HepG2 (cell line): ENCODE data around the gene KIAA1958. TPM values are rescaled to one million over a fixed set of nuclear protein-coding genes. Genes with fewer than 3 reads are reported as not detected.

Source experiments
- ATAC-seq: fragments of 200-7000 bp; cut with Tn5 transposase; 3 replicates; pipeline ENCODE4 v1.9.1; 2020; ENCODE audit warnings: mild to moderate bottlenecking, moderate library complexity
- BruUV-seq: library from RNA; stranded (reverse); fragments of 400-500 nt; replicated peaks from 2 replicates; lab custom pipeline; 2021; lab: Mats Ljungman, UMichigan
- CTCF ChIA-PET: fragments of 300-600 bp; formaldehyde crosslinking; extraction: SDS; loops from one replicate; lab custom pipeline; 2021; ENCODE audit warnings: low total read pairs, inconsistent platforms, low intra/inter-chr PET ratio; lab: Yijun Ruan, JAX
- POLR2A ChIA-PET: fragments of 350-600 bp; sonication (Branson Sonifier 250); formaldehyde crosslinking; loops from one replicate; lab custom pipeline; 2020; ENCODE audit warnings: antibody characterized with exemption, inconsistent platforms; lab: Yijun Ruan, JAX
- DNase-seq: peaks from one replicate; pipeline ENCODE4 v3.0.0-alpha.2; 2015; ENCODE audit warnings: low spot score
- FAIRE-seq: peaks from 3 replicates; lab custom pipeline; 2011; peaks lifted over from hg19 to GRCh38; lab: Jason Lieb, UNC
- H2AFZ ChIP-seq: one replicate; pipeline ENCODE4 v1.6.1; 2011; ENCODE audit warnings: low read length, inconsistent platforms
- H3K27ac ChIP-seq: fragments of 300-600 bp; 3 replicates; pipeline ENCODE4 v1.8.0; 2011; ENCODE audit warnings: mixed run types, mild to moderate bottlenecking, mixed read lengths, low read length, inconsistent platforms; ENCODE audit not compliant: insufficient read depth; ENCODE audit errors: extremely low read length
- H3K27me3 ChIP-seq, 2 experiments: fragments of 200-600 bp in 1 of 2; 2 replicates in 1 of 2; 3 replicates in 1 of 2; pipeline versions ENCODE4 v1.6.0 to v1.8.0; 2011; ENCODE audit warnings: low read length in 2 of 2, mild to moderate bottlenecking in 2 of 2, moderate library complexity in 2 of 2, inconsistent platforms in 1 of 2; ENCODE audit not compliant: insufficient read depth in 2 of 2, control insufficient read depth in 1 of 2
- H3K36me3 ChIP-seq, 2 experiments: fragments of 200-600 bp in 1 of 2; replicated peaks in 1 of 2; 2 replicates in 1 of 2; 3 replicates in 1 of 2; pipeline versions ENCODE4 v1.5.1 to v1.8.0; 2011; ENCODE audit warnings: low read length in 2 of 2, inconsistent platforms in 1 of 2; ENCODE audit not compliant: insufficient read depth in 2 of 2, control insufficient read depth in 1 of 2
- H3K4me1 ChIP-seq: 2 replicates; pipeline ENCODE4 v1.5.1; 2012; ENCODE audit warnings: low read length, inconsistent platforms; ENCODE audit not compliant: insufficient read depth
- H3K4me2 ChIP-seq: 2 replicates; pipeline ENCODE4 v1.6.0; 2011; ENCODE audit warnings: low read depth, low read length, inconsistent platforms
- H3K4me3 ChIP-seq, 3 experiments: fragments of 200-600 bp in 1 of 3; sonication (generic), shearing (Covaris generic) in 1 of 3; replicated peaks in 1 of 3; 2 replicates each; pipeline ENCODE4 v1.5.1; 2011 to 2016; ENCODE audit warnings: low read length in 3 of 3, inconsistent platforms in 2 of 3, low read depth in 2 of 3, mild to moderate bottlenecking in 2 of 3, control low read depth in 1 of 3, mixed read lengths in 1 of 3; ENCODE audit not compliant: insufficient read depth in 1 of 3
- H3K79me2 ChIP-seq: one replicate; pipeline ENCODE4 v1.6.1; 2011; ENCODE audit warnings: low read length, inconsistent platforms; ENCODE audit not compliant: insufficient read depth
- H3K9ac ChIP-seq: 2 replicates; pipeline ENCODE4 v1.6.0; 2011; ENCODE audit warnings: mild to moderate bottlenecking, low read depth, low read length, inconsistent platforms; ENCODE audit not compliant: insufficient read depth
- H3K9me3 ChIP-seq: 2 replicates; pipeline ENCODE4 v1.5.1; 2012; ENCODE audit warnings: mild to moderate bottlenecking, low read length
- H4K20me1 ChIP-seq: 2 replicates; pipeline ENCODE4 v1.6.0; 2011; ENCODE audit warnings: inconsistent platforms, mild to moderate bottlenecking, low read length, moderate library complexity; ENCODE audit not compliant: insufficient read depth
- CEBPB ChIP-seq: IDR thresholded peaks from 2 replicates; pipeline ENCODE4 v1.6.1; 2011; ENCODE audit warnings: low read depth, low read length, improper control_type of control experiment, borderline replicate concordance
- CEBPG ChIP-seq: IDR thresholded peaks from 2 replicates; pipeline ENCODE4 v1.6.1; 2016
- FLYWCH1 ChIP-seq: sonication (generic); formaldehyde crosslinking; IDR thresholded peaks from 2 replicates; pipeline ENCODE4 v1.8.1; 2023; ENCODE audit warnings: mild to moderate bottlenecking, missing genetic modification reagents
- GPN1 ChIP-seq: sonication (generic); formaldehyde crosslinking; IDR thresholded peaks from 2 replicates; pipeline ENCODE4 v1.5.1; 2020; ENCODE audit warnings: missing genetic modification reagents, borderline replicate concordance
- MAFK ChIP-seq, 2 experiments: IDR thresholded peaks in 1 of 2; conservative IDR thresholded peaks in 1 of 2; 2 replicates each; pipeline ENCODE4 v1.6.1; 2011; ENCODE audit warnings: improper control_type of control experiment in 2 of 2, low read length in 2 of 2
- WGBS: methylation state at CpG from one replicate; pipeline ENCODE4 v1.1.6; 2017; ENCODE audit warnings: low lambda C conversion rate; 5-methylcytosine and 5-hydroxymethylcytosine counted together
- in situ Hi-C: cut with HindIII; loops from 2 replicates; pipeline ENCODE4 v1.10.0; 2017; ENCODE audit warnings: low pct_unique_long_range_greater_than_20kb; ENCODE audit not compliant: extremely low pct_ligation_motif_present
- intact Hi-C: fragments of 100-400 bp; cut with micrococcal nuclease; formaldehyde crosslinking; loops from one replicate; pipeline ENCODE4 v1.10.0; 2022; ENCODE audit not compliant: unreplicated experiment
- polyA plus RNA-seq, 8 experiments: library from polyadenylated mRNA; depleted of rRNA in 3 of 8; stranded (reverse) in 7 of 8; unstranded in 1 of 8; fragments of >200 nt; fragmentation: Illumina TruSeq in 4 of 8; extraction: Trizol in 4 of 8; gene quantifications; 2 replicates each; pipeline versions ENCODE4 v1.2.1 to v1.2.3, GENCODE V29; 2011 to 2016; ENCODE audit warnings: low read depth in 4 of 8, missing spikeins in 1 of 8, mixed read lengths in 1 of 8; ENCODE audit not compliant: insufficient read depth in 1 of 8
- total RNA-seq, 5 experiments: library from RNA; depleted of rRNA; stranded (reverse); fragments of >200 nt; fragmentation: Illumina TruSeq; extraction: Trizol; gene quantifications; 2 replicates each; pipeline ENCODE4 v1.2.3, GENCODE V29; 2016; ENCODE audit warnings: low read depth in 1 of 5

Gene KIAA1958
- total and polyA plus RNA-seq, 2 of the 13 experiments (the other 11 are each of a cell fraction or from before 2014, with no cell fraction given): 8.5 to 10.3 TPM

GRCh38 chr9:112529316-112529715 is 42.7 kb downstream of the KIAA1958 start:
- intact Hi-C loops (no loop called here), in situ Hi-C loops (no loop called here)
- ChIA-PET POLR2A (no interaction called here), CTCF (no interaction called here)
- H3K79me2 ChIP-seq: peaks cover 60% of the 10 kb centered on the region
- H3K4me2 ChIP-seq: no peak overlapping the region
- H3K4me3 ChIP-seq: no peak overlapping the region
- H3K9me3 ChIP-seq: no peaks in the 10 kb centered on the region
- TF ChIP-seq MAFK (conservative IDR thresholded peaks at IDR 0.05 in 1 of 2, IDR thresholded peaks at IDR 0.05 in 1 of 2; ENCODE audit: low read length in 2 of 2): peak in 1 of 2 experiments; percentile 22; a peak in 1 of 4 replicates
- no peak for TF ChIP-seq GPN1 (CRISPR knock-in tag)
- ATAC-seq (no peak), FAIRE-seq (no peak), DNase-seq (no peak)
- no peaks in the 10 kb centered on the region for H3K27me3 ChIP-seq
- no peak overlapping the region for H3K9ac ChIP-seq
- no TSS peak for BruUV-seq
- no peak overlapping the region for H2AFZ ChIP-seq
- H3K36me3 ChIP-seq: no peaks in the 10 kb centered on the region; a peak in 1 of 5 replicates
- peaks cover 16% of the 10 kb centered on the region for H3K4me1 ChIP-seq
- H4K20me1 ChIP-seq: peaks cover 13% of the 10 kb centered on the region
- H3K27ac ChIP-seq: no peak overlapping the region
- WGBS: 100% methylated on average over 2 of the region's 2 CpGs

DNA sequence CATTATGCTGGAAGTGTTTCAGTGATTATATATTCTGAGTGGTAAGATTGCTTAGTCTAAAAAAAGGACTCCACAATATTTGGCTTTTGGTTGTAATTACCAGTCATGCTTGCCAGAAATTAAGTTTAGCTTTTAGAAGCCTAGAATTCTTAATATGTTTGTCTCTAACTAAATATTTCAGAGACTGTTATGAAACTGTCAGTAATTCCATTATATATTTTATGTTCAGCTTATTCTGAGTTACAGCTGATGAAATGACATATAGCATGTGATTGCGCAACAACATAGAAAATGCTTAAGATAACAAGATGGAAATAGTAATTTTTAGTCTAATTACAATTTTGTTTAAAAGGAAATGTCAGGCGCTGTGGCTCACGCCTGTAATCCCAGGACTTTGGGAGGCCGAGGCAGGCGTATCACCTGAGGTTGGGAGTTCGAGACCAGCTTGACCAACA is 44.2 kb downstream of the KIAA1958 start:
- H3K27ac ChIP-seq: no peak overlapping the region
- ChIA-PET POLR2A (no interaction called here), CTCF (no interaction called here)

More for the DNA sequence above, 44.2 kb downstream of the KIAA1958 start:
- Histone ChIP-seq H3K4me1 (peaks cover 16% of the 10 kb centered on the region), H4K20me1 (peaks cover 10% of the 10 kb centered on the region; the same call in 1 of the 2 replicates), H3K79me2 (peaks cover 62% of the 10 kb centered on the region), H3K9ac (no peak overlapping the region), H3K27me3 (no peaks in the 10 kb centered on the region), H3K4me2 (no peak overlapping the region), H3K36me3 (no peaks in the 10 kb centered on the region; a peak in 1 of 5 replicates), H2AFZ (no peak overlapping the region), H3K4me3 (no peak overlapping the region), H3K9me3 (no peaks in the 10 kb centered on the region)
- BruUV-seq: no TSS peak
- FAIRE-seq (no peak), ATAC-seq (no peak), DNase-seq (no peak)
- intact Hi-C loops: no loop called here
- 100% methylated on average over 6 of the region's 6 CpGs for WGBS
- TF ChIP-seq CEBPG (peak; percentile 83), CEBPB (peak; percentile 95), FLYWCH1 (CRISPR knock-in tag) (no peak)
- in situ Hi-C loops: no loop called here
